Mesodermal cell (in vitro differentiated cells): Measurements from ENCODE around the gene APOL3.
"Not testable (repeated sequence)": the region's sequence is repeated elsewhere in the genome, so short reads cannot be mapped to it uniquely, and the experiment has no call there.

Source experiments
- H3K27ac ChIP-seq: 2 replicates; pipeline ENCODE4 v1.7.0; 2013; ENCODE audit warnings: mild to moderate bottlenecking, low read depth, low read length, moderate library complexity; ENCODE audit not compliant: severe bottlenecking
- H3K36me3 ChIP-seq: 2 replicates; pipeline ENCODE4 v1.7.1; 2013; ENCODE audit warnings: mild to moderate bottlenecking, low read length, moderate library complexity; ENCODE audit not compliant: control insufficient read depth, insufficient read depth
- H3K4me1 ChIP-seq: one replicate; pipeline ENCODE4 v1.7.1; 2013; ENCODE audit warnings: mild to moderate bottlenecking, low read length; ENCODE audit not compliant: insufficient read depth, control insufficient read depth, poor library complexity, severe bottlenecking
- H3K4me3 ChIP-seq: 2 replicates; pipeline ENCODE4 v1.7.0; 2013; ENCODE audit warnings: low read length, control low read depth, mild to moderate bottlenecking; ENCODE audit not compliant: insufficient read depth, poor library complexity, severe bottlenecking; ENCODE audit errors: extremely low read depth
- H3K9me3 ChIP-seq: 2 replicates; pipeline ENCODE4 v1.7.1; 2013; ENCODE audit warnings: mild to moderate bottlenecking, low read length, moderate library complexity; ENCODE audit not compliant: control insufficient read depth
- WGBS, 2 experiments: methylation state at CpG; one replicate each; pipeline ENCODE4 v1.1.5; 2013; ENCODE audit warnings: missing lambda C conversion rate in 2 of 2; ENCODE audit not compliant: insufficient coverage in 2 of 2; 5-methylcytosine and 5-hydroxymethylcytosine counted together

APOL3 gene

DNA sequence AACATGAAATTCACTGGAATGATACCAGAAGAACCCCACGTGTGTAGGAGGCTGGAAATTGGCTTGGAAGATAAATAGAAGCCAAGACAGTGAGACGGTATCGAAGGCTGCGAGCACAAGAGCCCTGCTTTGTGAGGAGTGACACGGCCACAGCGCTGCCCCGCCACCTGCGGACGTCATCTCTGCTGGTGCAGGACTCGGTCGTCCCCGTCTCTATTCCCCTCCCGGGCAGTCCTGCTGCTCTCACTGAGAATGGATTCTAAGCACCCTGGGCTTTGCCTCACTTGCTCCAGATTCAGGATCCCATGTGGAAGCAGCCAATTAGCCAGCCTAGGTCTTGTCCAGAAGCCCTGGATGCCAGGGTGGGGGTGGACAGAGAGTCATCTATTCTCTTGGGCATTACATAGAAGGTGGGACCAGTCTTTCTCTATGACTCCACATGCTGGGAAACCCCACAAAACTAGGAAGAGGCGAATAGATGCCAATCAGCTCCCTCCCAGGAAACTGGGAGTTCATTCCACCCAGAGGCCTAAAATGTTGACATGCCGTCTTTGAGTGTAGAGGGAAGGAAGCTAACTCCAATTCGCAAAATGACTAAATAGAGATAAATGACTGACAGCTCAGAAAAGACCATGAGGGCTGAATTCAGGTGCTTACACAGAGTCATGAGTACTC is 25.1 kb downstream of the APOL3 start:
- no peaks in the 10 kb centered on the region for H3K36me3 ChIP-seq
- H3K4me3 ChIP-seq, result no peak overlapping the region
- no peaks in the 10 kb centered on the region for H3K4me1 ChIP-seq
- no peak overlapping the region for H3K27ac ChIP-seq
- H3K9me3 ChIP-seq, result no peaks in the 10 kb centered on the region
- WGBS, 2 experiments, result 91% methylated on average over 14 of the region's 16 CpGs

DNA sequence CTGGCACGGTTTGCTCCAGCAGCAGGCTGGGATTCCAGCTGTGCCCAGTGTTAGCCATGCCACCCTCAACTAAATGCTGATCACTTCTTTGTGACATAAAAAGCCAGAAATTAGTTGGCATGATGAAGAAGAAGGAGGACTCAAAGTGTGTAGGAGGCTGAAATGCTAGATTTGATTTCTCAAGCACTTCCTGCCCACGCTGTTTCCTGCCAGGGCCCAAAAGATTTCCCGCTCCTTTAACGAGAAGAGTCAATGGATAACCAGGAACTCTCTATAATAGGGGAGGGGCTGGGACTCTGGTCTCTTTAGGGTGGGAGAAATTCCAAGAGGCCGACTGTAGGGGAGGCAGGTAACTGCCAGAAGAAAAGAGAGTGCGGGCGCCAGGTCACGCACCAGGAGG is 26.4 kb downstream of the APOL3 start:
- WGBS, 2 experiments, result 89 to 92% methylated on average over 2 to 5 of the region's 8 CpGs
- Histone ChIP-seq H3K36me3 (no peaks in the 10 kb centered on the region), H3K27ac (no peak overlapping the region), H3K4me1 (no peaks in the 10 kb centered on the region), H3K9me3 (no peaks in the 10 kb centered on the region), H3K4me3 (no peak overlapping the region)

DNA sequence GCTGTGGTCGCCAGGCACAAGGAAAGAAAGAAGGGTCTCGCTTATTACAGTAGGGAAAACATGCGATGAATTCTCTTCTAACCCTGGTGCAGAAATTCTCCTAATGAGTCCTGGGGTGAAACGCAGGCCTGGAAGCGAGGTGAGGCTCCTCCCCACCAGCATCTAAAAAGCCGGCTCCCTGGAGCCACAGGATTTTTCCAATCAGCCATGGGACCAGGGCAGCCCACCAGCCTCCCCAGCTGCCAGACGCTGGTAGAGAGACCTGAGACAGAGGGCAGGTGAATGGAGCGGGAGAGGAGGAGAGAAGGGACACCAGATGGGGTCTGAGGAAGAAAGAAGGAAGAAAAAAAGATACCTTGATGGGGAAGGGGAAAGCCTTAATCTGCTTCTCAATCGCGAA is 28.6 kb downstream of the APOL3 start:
- 82 to 85% methylated on average over 10 of the region's 10 CpGs for WGBS, 2 experiments
- Histone ChIP-seq H3K36me3 (no peaks in the 10 kb centered on the region), H3K9me3 (no peaks in the 10 kb centered on the region), H3K27ac (no peak overlapping the region), H3K4me1 (no peaks in the 10 kb centered on the region), H3K4me3 (no peak overlapping the region)

DNA sequence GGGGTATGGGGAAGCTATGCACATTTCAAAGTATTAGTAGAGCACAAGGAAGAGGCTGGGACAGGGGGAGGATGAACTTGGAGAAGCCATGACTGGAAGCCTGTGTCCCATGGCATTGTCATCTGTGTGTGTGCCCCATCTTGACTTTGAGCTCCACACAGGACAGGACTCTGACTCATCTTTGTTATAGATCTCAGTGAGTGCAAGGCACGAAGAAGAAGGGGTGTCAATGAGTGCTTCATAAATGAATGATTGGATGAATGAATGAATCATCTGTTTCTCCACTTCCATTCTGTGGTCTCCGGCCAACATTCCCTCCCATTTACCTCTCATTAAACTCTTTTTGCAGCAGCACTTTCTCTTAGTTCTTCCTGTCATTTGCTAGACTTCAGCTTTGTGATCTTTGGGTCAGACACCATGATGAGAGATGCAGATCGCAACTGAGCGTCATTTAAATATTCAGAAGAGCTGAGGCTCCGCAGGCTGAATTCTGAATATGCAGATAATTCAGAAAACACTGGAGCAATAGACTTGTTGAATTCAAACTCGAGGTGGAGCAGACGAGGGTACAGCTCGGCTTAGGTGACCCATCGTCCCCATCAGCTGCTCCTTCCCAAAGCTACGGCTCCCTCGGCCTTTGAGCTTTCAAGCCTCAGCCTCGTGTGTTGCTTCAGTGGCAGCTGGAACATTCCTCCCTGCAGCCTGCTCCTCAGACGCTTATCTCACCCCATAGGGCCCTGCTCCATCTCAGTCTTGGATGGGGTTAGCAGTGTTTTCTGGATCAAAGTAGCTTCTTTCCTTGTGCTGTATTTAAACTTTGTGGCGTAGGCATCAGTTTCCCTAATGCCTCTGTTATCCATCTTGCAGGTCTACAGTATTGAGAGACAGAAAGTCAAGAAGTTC is 30.8 kb downstream of the APOL3 start:
- no peaks in the 10 kb centered on the region for H3K9me3 ChIP-seq
- no peaks in the 10 kb centered on the region for H3K4me1 ChIP-seq
- WGBS, 2 experiments, result 90% methylated on average over 9 to 10 of the region's 14 CpGs
- H3K27ac ChIP-seq, result no peak overlapping the region
- H3K36me3 ChIP-seq, result no peaks in the 10 kb centered on the region
- H3K4me3 ChIP-seq, result no peak overlapping the region

DNA sequence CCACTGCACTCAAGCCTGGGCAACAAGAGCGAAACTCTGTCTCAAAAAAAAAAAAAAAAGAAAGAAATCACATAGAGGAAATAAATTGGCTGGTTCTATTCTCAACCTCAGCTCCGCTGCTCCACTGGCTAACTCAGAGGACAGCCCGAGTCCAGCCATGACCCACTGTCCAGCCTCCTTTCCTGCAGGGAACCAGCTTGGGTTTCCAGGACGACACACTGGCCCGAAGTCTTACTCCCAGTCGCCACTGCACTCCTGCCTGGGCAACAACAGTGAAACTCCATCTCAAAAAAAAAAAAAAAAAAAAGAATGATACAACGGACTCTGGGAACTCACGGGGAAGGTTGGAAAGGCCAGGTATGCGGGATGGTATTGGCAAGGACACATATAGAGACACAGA is 31.5 kb downstream of the APOL3 start:
- H3K9me3 ChIP-seq, result no peaks in the 10 kb centered on the region
- no peaks in the 10 kb centered on the region for H3K4me1 ChIP-seq
- no peaks in the 10 kb centered on the region for H3K36me3 ChIP-seq
- H3K27ac ChIP-seq, result no peak overlapping the region
- H3K4me3 ChIP-seq, result no peak overlapping the region
- 93 to 96% methylated on average over 4 of the region's 9 CpGs for WGBS, 2 experiments

DNA sequence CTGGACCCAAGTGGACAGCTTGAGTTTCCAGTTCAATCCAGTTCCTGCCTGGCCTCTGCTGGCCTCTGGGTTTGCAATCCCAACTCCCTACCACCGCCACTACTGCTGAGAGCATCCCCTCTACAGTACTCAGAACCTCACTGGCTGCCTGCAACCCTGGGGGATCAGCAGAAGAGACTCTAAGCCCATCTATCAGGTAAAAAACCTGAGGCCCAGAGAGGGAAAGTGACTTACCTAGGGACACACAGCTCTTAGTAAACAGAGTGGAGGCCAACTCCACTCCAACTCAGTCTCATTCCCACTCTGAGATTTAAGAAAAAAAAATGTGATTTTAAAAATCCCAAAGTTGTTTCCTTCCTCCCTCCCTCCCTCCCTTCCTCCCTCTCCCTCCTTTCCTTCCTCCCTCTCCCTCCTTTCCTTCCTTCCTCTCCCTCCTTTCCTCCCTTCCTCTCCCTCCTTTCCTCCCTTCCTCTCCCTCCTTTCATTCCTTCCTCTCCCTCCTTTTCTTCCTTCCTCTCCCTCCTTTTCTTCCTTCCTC is 34.5 kb downstream of the APOL3 start:
- H3K4me1 ChIP-seq, result no peaks in the 10 kb centered on the region
- WGBS, 2 experiments, result 60 to 92% methylated on average over 1 of the region's 1 CpG
- no peaks in the 10 kb centered on the region for H3K36me3 ChIP-seq
- no peak overlapping the region for H3K27ac ChIP-seq
- H3K4me3 ChIP-seq, result no peak overlapping the region
- no peaks in the 10 kb centered on the region for H3K9me3 ChIP-seq

DNA sequence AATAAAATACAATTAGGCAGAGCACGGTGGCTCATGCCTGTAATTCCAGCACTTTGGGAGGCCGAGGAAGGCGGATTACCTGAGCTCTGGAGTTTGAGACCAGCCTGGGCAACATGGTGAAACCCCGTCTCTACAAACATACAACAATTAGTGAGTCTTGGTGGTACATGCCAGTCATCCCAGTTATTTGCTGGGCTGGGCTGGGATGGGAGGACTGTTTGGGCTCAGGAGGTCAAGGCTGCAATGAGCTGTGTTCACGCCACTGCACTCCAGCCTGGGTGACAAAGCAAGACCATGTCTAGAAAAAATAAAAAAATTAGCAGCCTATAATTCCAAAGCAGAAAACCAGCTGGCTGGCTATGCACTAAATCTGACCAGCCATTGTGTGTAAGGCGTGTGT is 35.1 kb downstream of the APOL3 start:
- WGBS, 2 experiments, result 80 to 86% methylated on average over 1 to 3 of the region's 6 CpGs
- H3K4me1 ChIP-seq, result no peaks in the 10 kb centered on the region
- no peak overlapping the region for H3K27ac ChIP-seq
- no peaks in the 10 kb centered on the region for H3K36me3 ChIP-seq
- H3K4me3 ChIP-seq, result no peak overlapping the region
- no peaks in the 10 kb centered on the region for H3K9me3 ChIP-seq

DNA sequence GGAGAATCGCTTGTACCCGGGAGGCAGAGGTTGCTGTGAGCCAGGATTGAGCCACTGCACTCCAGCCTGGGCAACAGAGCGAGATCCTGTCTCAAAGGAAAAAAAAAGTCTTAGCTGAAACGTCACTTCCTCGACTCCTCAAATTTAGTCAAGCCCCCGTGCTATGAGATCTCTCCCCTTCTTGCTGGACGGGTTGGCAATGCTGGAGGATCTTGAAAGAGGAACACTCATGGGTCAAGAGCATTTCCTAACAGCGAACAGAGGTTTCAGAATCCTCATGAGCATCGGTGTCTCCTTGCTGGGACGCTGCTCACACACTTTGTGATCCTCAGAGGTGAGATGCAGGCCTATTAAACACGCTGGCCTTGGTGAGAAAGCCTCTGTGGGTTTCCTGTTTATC is 35.9 kb downstream of the APOL3 start:
- H3K9me3 ChIP-seq, result no peaks in the 10 kb centered on the region
- no peak overlapping the region for H3K4me3 ChIP-seq
- H3K36me3 ChIP-seq, result no peaks in the 10 kb centered on the region
- 89 to 92% methylated on average over 10 to 11 of the region's 11 CpGs for WGBS, 2 experiments
- H3K27ac ChIP-seq, result no peak overlapping the region
- no peaks in the 10 kb centered on the region for H3K4me1 ChIP-seq

DNA sequence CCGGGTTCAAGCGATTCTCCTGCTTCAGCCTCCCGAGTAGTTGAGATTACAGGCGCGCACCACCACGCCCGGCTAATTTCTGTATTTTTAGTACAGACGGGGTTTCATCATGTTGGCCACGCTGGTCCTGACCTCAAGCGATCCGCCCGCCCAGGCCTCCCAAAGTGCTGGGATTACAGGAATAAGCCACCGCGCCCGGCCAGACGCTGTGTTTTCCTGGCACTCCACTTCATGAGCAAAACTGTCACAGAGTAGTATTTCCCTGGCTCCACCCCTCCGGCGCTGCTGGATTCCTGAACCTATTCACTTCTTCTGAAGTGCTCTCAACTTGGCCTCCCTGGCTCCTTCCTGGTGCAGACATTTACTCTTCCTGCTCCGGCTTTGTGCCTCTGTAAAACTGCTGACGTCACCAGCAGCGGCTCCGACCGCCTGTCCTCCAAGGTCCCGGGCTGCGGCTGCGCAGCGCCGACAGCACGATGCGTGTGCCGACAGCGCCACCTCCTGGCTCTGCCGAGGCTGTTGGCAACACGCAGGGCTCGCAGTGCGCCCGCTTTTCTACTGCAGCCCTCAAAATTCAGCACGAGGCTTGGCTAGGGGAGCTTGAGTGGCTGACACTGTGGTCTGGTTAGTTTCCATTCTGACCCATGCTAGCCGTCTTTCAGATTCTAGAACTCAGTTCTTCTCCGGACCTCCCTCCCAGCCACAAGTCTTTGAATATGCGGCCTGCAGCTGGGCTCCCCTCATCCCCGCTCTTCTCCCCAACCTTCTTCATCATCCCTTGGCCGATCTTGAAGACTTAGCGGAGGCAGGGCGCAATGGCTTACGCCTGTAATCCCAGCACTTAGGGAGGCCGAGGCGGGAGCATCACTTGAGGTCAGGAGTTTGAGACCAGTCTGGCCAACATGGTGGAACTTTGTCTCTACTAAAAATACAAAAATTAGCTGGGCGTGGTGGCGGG is 36.6 kb downstream of the APOL3 start:
- no peak overlapping the region for H3K4me3 ChIP-seq
- no peaks in the 10 kb centered on the region for H3K9me3 ChIP-seq
- H3K27ac ChIP-seq, result peak overlapping the region; percentile 53
- no peaks in the 10 kb centered on the region for H3K4me1 ChIP-seq
- 47 to 51% methylated on average over 39 to 49 of the region's 50 CpGs for WGBS, 2 experiments
- no peaks in the 10 kb centered on the region for H3K36me3 ChIP-seq

DNA sequence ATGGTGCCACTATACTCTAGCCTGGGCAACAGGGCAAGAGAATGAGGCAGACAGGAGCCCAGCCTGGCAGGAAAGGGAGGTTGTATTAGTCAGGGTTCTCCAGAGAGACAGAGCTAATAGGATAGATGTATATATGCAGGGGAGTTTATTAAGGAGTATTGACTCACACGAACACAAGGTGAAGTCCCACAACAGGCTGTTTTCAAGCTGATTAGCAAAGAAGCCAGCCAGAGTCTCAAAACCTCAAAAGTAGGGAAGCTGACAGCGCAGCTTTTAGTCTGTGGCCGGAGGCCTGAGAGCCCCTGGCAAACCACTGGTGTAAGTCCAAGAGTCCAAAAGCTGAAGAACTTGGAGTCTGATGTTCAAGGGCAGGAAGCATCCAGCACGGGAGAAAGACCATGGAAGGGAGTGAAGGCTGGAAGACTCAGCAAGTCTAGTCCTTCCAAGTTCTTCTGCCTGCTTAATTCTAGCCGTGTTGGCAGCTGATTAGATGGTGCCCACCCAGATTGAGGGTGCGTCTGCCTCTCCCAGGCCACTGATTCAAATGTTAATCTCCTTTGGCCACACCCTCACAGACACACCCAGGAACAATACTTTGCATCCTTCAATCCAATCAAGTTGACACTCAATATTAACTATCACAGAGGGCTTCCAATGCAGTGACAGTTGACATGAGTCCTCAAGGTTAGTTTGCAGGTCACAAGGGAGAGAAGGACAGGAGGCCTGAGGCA is 39.8 kb downstream of the APOL3 start:
- not testable (repeated sequence) for H3K36me3 ChIP-seq, H3K4me1 ChIP-seq, H3K9me3 ChIP-seq, H3K4me3 ChIP-seq, H3K27ac ChIP-seq
- 83 to 84% methylated on average over 6 of the region's 6 CpGs for WGBS, 2 experiments
